Subcutaneous abdominal adipose tissue (tissue), 5 donors: ENCODE results near the gene TTLL9.

Experiments
- H3K27ac ChIP-seq: one replicate; pipeline ENCODE4 v1.7.0; 2013; ENCODE audit warnings: low read depth, mild to moderate bottlenecking, inconsistent platforms, low read length, moderate library complexity
- H3K27me3 ChIP-seq, 5 donors: one replicate each; pipeline ENCODE4 v1.7.0; 2013; ENCODE audit warnings: low read length in 5 of 5, inconsistent platforms in 1 of 5; ENCODE audit not compliant: control insufficient read depth in 5 of 5, insufficient read depth in 4 of 5
- H3K36me3 ChIP-seq, 5 donors: one replicate each; pipeline ENCODE4 v1.7.0; 2013; ENCODE audit warnings: low read length in 5 of 5; ENCODE audit not compliant: control insufficient read depth in 5 of 5, insufficient read depth in 5 of 5
- H3K4me1 ChIP-seq, 5 donors: one replicate each; pipeline ENCODE4 v1.7.0; 2013; ENCODE audit warnings: low read length in 5 of 5, mild to moderate bottlenecking in 3 of 5, moderate library complexity in 1 of 5; ENCODE audit not compliant: control insufficient read depth in 5 of 5, insufficient read depth in 5 of 5
- H3K4me3 ChIP-seq, 5 donors: one replicate each; pipeline ENCODE4 v1.7.0; 2013; ENCODE audit warnings: low read length in 5 of 5, low read depth in 1 of 5
- H3K9ac ChIP-seq, 5 donors: one replicate each; pipeline ENCODE4 v1.7.0; 2013; ENCODE audit warnings: low read length in 5 of 5, mild to moderate bottlenecking in 4 of 5, moderate library complexity in 3 of 5
- H3K9me3 ChIP-seq, 5 donors: one replicate each; pipeline ENCODE4 v1.7.0; 2013; ENCODE audit warnings: low read length in 5 of 5; ENCODE audit not compliant: control insufficient read depth in 5 of 5
- donor health status: healthy.
- donor health status: healthy.
- donor health status: healthy.
- donor health status: healthy.
- donor health status: healthy.

The TTLL9 gene

GRCh38 chr20:31829731-31830130 is 40.7 kb upstream of the TTLL9 start:
- H3K27me3 ChIP-seq = peaks cover 0 to 3% (median 0%) of the 10 kb centered on the region in 5 donors
- H3K9ac ChIP-seq = no peak overlapping the region
- no peak overlapping the region for H3K27ac ChIP-seq
- no peak overlapping the region for H3K4me3 ChIP-seq
- H3K4me1 ChIP-seq = peaks cover 0 to 6% (median 0%) of the 10 kb centered on the region in 5 donors
- no peaks in the 10 kb centered on the region for H3K36me3 ChIP-seq
- no peaks in the 10 kb centered on the region for H3K9me3 ChIP-seq

- Histone ChIP-seq H3K36me3 (no peaks in the 10 kb centered on the region), H3K9me3 (no peaks in the 10 kb centered on the region), H3K27me3 (peaks cover 0 to 3% (median 0%) of the 10 kb centered on the region in 5 donors), H3K9ac (no peak overlapping the region), H3K4me3 (no peak overlapping the region), H3K4me1 (peaks cover 0 to 6% (median under 1%) of the 10 kb centered on the region in 5 donors), H3K27ac (no peak overlapping the region)
Measured at GRCh38 chr20:31830406-31830981, 39.9 kb upstream of the TTLL9 start.

- H3K27me3 ChIP-seq = peaks cover 0 to 3% (median 0%) of the 10 kb centered on the region in 5 donors
- H3K4me1 ChIP-seq = peaks cover 4 to 13% (median 7%) of the 10 kb centered on the region in 5 donors
- H3K36me3 ChIP-seq = no peaks in the 10 kb centered on the region
- H3K4me3 ChIP-seq = no peak overlapping the region
- H3K9me3 ChIP-seq = no peaks in the 10 kb centered on the region
- H3K9ac ChIP-seq = no peak overlapping the region
- no peak overlapping the region for H3K27ac ChIP-seq
Measured at GRCh38 chr20:31831211-31831610, 39.2 kb upstream of the TTLL9 start.

GRCh38 chr20:31831771-31832306 is 38.6 kb upstream of the TTLL9 start:
- no peaks in the 10 kb centered on the region for H3K36me3 ChIP-seq
- H3K4me1 ChIP-seq = peaks cover 6 to 20% (median 14%) of the 10 kb centered on the region in 5 donors
- H3K27me3 ChIP-seq = peaks cover 0 to 3% (median 0%) of the 10 kb centered on the region in 5 donors
- no peak overlapping the region for H3K27ac ChIP-seq
- no peak overlapping the region for H3K4me3 ChIP-seq
- H3K9ac ChIP-seq = no peak overlapping the region
- no peaks in the 10 kb centered on the region for H3K9me3 ChIP-seq

GRCh38 chr20:31833130-31833930 is 37.1 kb upstream of the TTLL9 start:
- Histone ChIP-seq H3K9ac (no peak overlapping the region), H3K4me1 (peaks cover 9 to 32% (median 25%) of the 10 kb centered on the region in 5 donors), H3K4me3 (no peak overlapping the region), H3K9me3 (no peaks in the 10 kb centered on the region), H3K27me3 (peaks cover 0 to 3% (median 0%) of the 10 kb centered on the region in 5 donors), H3K27ac (no peak overlapping the region), H3K36me3 (no peaks in the 10 kb centered on the region)

GRCh38 chr20:31833931-31834521 is 36.4 kb upstream of the TTLL9 start:
- no peaks in the 10 kb centered on the region for H3K36me3 ChIP-seq
- no peak overlapping the region for H3K9ac ChIP-seq
- peaks cover 0 to 3% (median 0%) of the 10 kb centered on the region in 5 donors for H3K27me3 ChIP-seq
- H3K4me1 ChIP-seq = peaks cover 9 to 39% (median 28%) of the 10 kb centered on the region in 5 donors
- H3K4me3 ChIP-seq = no peak overlapping the region
- H3K27ac ChIP-seq = no peak overlapping the region
- H3K9me3 ChIP-seq = no peaks in the 10 kb centered on the region

GRCh38 chr20:31835554-31835953 is 34.9 kb upstream of the TTLL9 start:
- H3K27me3 ChIP-seq = peaks cover 0 to 3% (median 0%) of the 10 kb centered on the region in 5 donors

GRCh38 chr20:31835977-31836852 is 34.2 kb upstream of the TTLL9 start:
- no peaks in the 10 kb centered on the region for H3K36me3 ChIP-seq
- peaks cover 0 to 3% (median 0%) of the 10 kb centered on the region in 5 donors for H3K27me3 ChIP-seq
- H3K9me3 ChIP-seq = no peaks in the 10 kb centered on the region
- H3K9ac ChIP-seq = peak overlapping the region in 2 of 5 donors; percentile 14 to 20
- no peak overlapping the region for H3K27ac ChIP-seq
- H3K4me1 ChIP-seq = peaks cover 9 to 39% (median 30%) of the 10 kb centered on the region in 5 donors
- H3K4me3 ChIP-seq = no peak overlapping the region

More at GRCh38 chr20:31835554-31835953, 34.9 kb upstream of the TTLL9 start:
- H3K36me3 ChIP-seq = no peaks in the 10 kb centered on the region
- peaks cover 9 to 36% (median 28%) of the 10 kb centered on the region in 5 donors for H3K4me1 ChIP-seq
- H3K9me3 ChIP-seq = no peaks in the 10 kb centered on the region
- H3K4me3 ChIP-seq = no peak overlapping the region
- H3K9ac ChIP-seq = peak overlapping the region in 1 of 5 donors; percentile 20
- no peak overlapping the region for H3K27ac ChIP-seq

GRCh38 chr20:31836853-31837608 is 33.4 kb upstream of the TTLL9 start:
- Histone ChIP-seq H3K4me3 (no peak overlapping the region), H3K27me3 (peaks cover 0 to 3% (median 0%) of the 10 kb centered on the region in 5 donors), H3K9ac (no peak overlapping the region), H3K4me1 (peaks cover 9 to 45% (median 36%) of the 10 kb centered on the region in 5 donors), H3K27ac (no peak overlapping the region), H3K9me3 (no peaks in the 10 kb centered on the region), H3K36me3 (no peaks in the 10 kb centered on the region)
